ENCODE data around the gene ZC2HC1B. TPM values are rescaled to one million over a fixed set of nuclear protein-coding genes. Genes with fewer than 3 reads are reported as not detected.

Gene ZC2HC1B
- total and polyA plus RNA-seq, 12 donors, result 0.28 TPM; not detected in 11

DNA sequence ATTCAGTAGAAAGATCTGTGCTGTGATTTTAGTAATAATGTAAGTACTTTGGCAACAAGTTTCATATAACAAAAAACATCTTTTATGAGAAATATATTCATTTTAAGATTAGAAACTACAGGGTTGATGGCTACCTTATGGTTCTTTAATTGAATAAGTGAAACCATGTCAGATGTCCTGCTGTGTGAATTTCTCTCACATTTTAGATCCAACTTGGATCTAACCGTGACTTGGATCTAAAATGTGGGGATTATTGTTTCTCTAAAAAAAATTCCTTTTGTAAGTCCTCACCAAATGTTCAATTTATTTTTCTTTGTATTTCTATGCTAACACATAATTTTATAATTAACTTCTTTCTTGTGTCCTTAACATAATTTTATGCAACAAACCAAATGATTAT, 30.4 kb downstream of the ZC2HC1B start:
- H3K27ac ChIP-seq, result no peak overlapping the region
- ATAC-seq (no peak), DNase-seq (no peak)
- no peaks in the 10 kb centered on the region for H3K4me1 ChIP-seq
- H3K4me3 ChIP-seq, result no peak overlapping the region
- TF ChIP-seq, protein P1, sequence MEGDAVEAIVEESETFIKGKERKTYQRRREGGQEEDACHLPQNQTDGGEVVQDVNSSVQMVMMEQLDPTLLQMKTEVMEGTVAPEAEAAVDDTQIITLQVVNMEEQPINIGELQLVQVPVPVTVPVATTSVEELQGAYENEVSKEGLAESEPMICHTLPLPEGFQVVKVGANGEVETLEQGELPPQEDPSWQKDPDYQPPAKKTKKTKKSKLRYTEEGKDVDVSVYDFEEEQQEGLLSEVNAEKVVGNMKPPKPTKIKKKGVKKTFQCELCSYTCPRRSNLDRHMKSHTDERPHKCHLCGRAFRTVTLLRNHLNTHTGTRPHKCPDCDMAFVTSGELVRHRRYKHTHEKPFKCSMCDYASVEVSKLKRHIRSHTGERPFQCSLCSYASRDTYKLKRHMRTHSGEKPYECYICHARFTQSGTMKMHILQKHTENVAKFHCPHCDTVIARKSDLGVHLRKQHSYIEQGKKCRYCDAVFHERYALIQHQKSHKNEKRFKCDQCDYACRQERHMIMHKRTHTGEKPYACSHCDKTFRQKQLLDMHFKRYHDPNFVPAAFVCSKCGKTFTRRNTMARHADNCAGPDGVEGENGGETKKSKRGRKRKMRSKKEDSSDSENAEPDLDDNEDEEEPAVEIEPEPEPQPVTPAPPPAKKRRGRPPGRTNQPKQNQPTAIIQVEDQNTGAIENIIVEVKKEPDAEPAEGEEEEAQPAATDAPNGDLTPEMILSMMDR (IDR thresholded peaks at IDR 0.05), result no peak
- intact Hi-C loops (cut with DNase I), result no loop called here
- H3K36me3 ChIP-seq, result no peaks in the 10 kb centered on the region
- H3K27me3 ChIP-seq, result no peaks in the 10 kb centered on the region
- WGBS, 2 donors, result 80 to 87% methylated on average over 1 of the region's 1 CpG
- H3K9me3 ChIP-seq, result no peaks in the 10 kb centered on the region

DNA sequence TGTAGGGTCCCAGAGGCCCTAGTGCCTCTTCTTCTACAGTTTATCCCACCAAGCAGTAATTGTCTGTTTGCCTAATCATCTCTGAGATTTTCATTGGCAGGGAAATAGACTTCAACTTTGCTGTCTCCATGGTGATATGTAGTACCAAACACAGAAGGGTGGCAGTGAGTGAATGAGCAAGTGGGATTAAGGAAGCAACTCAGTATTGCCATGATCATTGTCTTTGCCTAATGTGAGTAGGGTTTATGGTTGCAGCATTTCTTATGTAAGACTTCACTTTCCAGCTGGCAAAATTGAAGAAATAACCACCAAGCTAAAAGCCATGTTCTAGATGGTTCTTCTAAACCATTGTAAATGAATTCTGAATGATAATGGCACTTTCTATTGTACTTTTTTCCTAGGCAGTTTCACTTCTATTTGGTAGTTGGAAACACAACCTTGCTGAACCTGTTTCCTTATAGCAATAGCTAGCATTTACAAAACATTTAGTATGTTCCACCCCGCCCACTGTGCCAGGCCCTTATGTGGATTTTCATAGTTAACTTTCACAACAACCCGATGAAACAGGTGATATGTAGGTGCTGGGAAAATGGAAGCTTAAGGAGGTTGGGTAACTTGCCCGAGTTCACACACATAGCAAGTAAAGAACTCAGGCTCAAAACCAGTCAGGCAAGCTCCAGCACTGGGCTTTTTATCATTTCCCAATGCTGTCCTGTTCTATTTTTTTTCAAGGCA, 32.0 kb downstream of the ZC2HC1B start:
- DNase-seq, result no peak
- TF ChIP-seq, protein P1 (IDR thresholded peaks at IDR 0.05), result no peak

DNA sequence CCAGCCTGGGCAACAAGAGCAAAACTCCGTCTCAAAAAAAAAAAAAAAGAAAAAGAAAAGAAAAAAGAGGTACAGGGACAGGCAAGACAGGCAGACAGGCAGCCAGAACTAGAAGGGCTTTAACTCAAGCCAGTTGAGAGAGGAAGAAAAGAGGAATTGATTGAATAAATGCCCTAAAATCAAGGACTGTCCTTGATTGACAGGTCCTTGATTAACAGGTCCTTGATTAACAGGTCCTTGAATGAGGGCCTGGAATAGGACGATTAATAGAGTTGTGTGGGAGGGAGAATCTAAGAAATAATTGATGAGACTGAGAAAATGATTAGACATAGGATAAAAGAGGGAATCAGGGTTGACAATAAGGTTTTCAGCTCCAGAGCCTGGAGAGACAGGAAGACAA, 36.1 kb downstream of the ZC2HC1B start:
- WGBS, 2 donors, result 81 to 90% methylated on average over 2 of the region's 2 CpGs
- intact Hi-C loops (cut with DNase I), result no loop called here
- DNase-seq (no peak), ATAC-seq (no peak)
- TF ChIP-seq, protein P1 (IDR thresholded peaks at IDR 0.05), result no peak
- H3K9me3 ChIP-seq, result no peaks in the 10 kb centered on the region
- H3K4me1 ChIP-seq, result peaks cover 0 to 24% (median 17%) of the 10 kb centered on the region in 9 donors
- H3K36me3 ChIP-seq, result no peaks in the 10 kb centered on the region
- no peak overlapping the region for H3K27ac ChIP-seq
- no peak overlapping the region for H3K4me3 ChIP-seq
- H3K27me3 ChIP-seq, result no peaks in the 10 kb centered on the region

More for the DNA sequence above, 32.0 kb downstream of the ZC2HC1B start:
- WGBS, 2 donors, result 91 to 96% methylated on average over 3 of the region's 3 CpGs
- H3K4me3 ChIP-seq, result no peak overlapping the region
- H3K27me3 ChIP-seq, result no peaks in the 10 kb centered on the region
- H3K9me3 ChIP-seq, result no peaks in the 10 kb centered on the region
- H3K36me3 ChIP-seq, result no peaks in the 10 kb centered on the region
- intact Hi-C loops (cut with DNase I), result no loop called here
- no peak overlapping the region for H3K27ac ChIP-seq
- peaks cover 0 to 1% (median 0%) of the 10 kb centered on the region in 9 donors for H3K4me1 ChIP-seq
- no peak for ATAC-seq

DNA sequence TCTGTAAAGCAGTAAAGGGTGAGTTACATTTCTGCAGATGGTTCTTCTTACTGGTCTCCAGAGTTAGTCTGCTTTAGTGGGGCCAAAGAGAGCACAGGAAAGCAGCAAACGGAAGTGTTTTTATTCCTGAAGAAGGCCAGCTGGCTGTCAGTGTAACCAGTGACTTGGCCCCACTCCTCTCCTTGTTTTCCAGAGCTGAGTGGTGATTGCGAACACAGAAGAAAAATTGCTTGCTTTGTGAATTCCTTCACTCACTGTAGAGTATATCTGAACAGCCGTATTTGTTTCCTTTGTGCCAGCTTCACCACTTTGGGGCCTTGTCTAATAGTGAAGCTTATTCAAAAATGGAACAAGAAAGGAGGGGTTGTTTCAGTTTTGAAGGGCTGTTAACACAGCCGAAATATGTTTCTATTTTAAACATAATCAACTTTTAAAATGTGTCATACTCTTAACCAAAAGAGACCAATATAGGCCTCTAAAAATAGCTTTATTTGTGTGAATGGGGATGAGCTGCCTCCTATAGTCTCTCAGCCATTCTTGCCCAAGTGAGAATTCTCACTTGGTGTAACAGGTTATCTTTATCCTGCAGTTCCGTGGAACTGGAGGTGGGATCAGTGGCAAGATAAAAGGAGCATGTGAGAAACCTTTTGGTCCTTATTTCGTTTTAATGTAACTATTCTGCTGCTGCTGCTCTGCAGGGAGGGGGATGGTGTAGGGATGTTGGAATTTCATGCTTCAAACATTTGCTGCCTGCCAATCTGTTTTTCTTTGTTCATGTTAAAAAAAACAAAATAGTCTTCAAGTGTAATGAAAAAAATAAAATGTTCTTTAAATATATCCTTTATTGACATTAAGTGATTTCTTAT, 37.8 kb downstream of the ZC2HC1B start:
- ATAC-seq (peak; percentile 65 to 93 (median 90)), DNase-seq (peak in 1 of 2 donors; percentile 61)
- Histone ChIP-seq H3K36me3 (no peaks in the 10 kb centered on the region), H3K4me3 (no peak overlapping the region), H3K27ac (peak overlapping the region in 8 of 10 donors; percentile 3 to 77 (median 57)), H3K9me3 (peaks cover 0 to 5% (median 0%) of the 10 kb centered on the region in 11 donors), H3K4me1 (peaks cover 0 to 24% (median 17%) of the 10 kb centered on the region in 9 donors), H3K27me3 (no peaks in the 10 kb centered on the region)
- intact Hi-C loops (cut with DNase I), result no loop called here
- WGBS, 2 donors, result 22% methylated on average over 6 of the region's 6 CpGs
- TF ChIP-seq, protein P1 (IDR thresholded peaks at IDR 0.05), result no peak
